HCT116 (cell line): Measurements from ENCODE around the gene PRKRIP1. TPM values are rescaled to one million over a fixed set of nuclear protein-coding genes. Genes with fewer than 3 reads are reported as not detected.

Experiments used
- ATAC-seq: fragments of 200-7000 bp; cut with Tn5 transposase; 2 replicates; pipeline ENCODE4 v1.9.1; 2020; ENCODE audit warnings: mild to moderate bottlenecking, moderate library complexity
- BruUV-seq: library from RNA; stranded (reverse); fragments of 400-500 nt; replicated peaks from 2 replicates; lab custom pipeline; 2021; lab: Mats Ljungman, UMichigan
- CTCF ChIA-PET: fragments of 300-600 bp; sonication (Branson Sonifier 250); formaldehyde crosslinking; loops from one replicate; lab custom pipeline; 2021; ENCODE audit warnings: antibody characterized with exemption; lab: Charles Lee
- POLR2A ChIA-PET: fragments of 300-600, 350-600 bp; sonication (Branson Sonifier 250); formaldehyde crosslinking; loops from one replicate; lab custom pipeline; 2021; ENCODE audit warnings: antibody characterized with exemption; lab: Charles Lee
- RAD21 ChIA-PET, 2 experiments: fragments of 300-600 bp; sonication (Branson Sonifier 250); formaldehyde crosslinking; loops; one replicate each; lab custom pipeline; 2023; ENCODE audit warnings: low total read pairs in 2 of 2; ENCODE audit not compliant: uncharacterized antibody in 2 of 2, unreplicated experiment in 2 of 2, low non-redundant PET in 1 of 2; lab: Charles Lee
- DNase-seq: peaks from one replicate; pipeline ENCODE4 v3.0.0-alpha.2; 2010; ENCODE audit warnings: low read depth, low spot score
- H2AFZ ChIP-seq: fragments of 200-600 bp; shearing (Covaris generic), sonication (generic); 2 replicates; pipeline ENCODE4 v1.6.1; 2017; ENCODE audit warnings: low read depth, mixed run types, mixed read lengths, antibody characterized with exemption, low read length; ENCODE audit not compliant: poor library complexity, severe bottlenecking
- H3K27ac ChIP-seq: 2 replicates; pipeline ENCODE4 v1.5.1; 2012; ENCODE audit warnings: low read depth, low read length
- H3K27me3 ChIP-seq: fragments of 200-600 bp; sonication (generic); 2 replicates; pipeline ENCODE4 v1.6.1; 2016; ENCODE audit warnings: mixed run types, low read length, mixed read lengths; ENCODE audit not compliant: insufficient read depth
- H3K36me3 ChIP-seq, 2 experiments: fragments of 200-500 bp in 1 of 2; fragments of 200-600 bp in 1 of 2; sonication (Bioruptor generic) in 1 of 2; sonication (generic) in 1 of 2; 2 replicates each; pipeline versions ENCODE4 v1.5.1 to v1.6.1; 2014 to 2016; ENCODE audit warnings: low read length in 2 of 2, inconsistent platforms in 1 of 2, mixed read lengths in 1 of 2, mixed run types in 1 of 2; ENCODE audit not compliant: insufficient read depth in 2 of 2, control insufficient read depth in 1 of 2
- H3K4me1 ChIP-seq, 2 experiments: fragments of 200-600 bp in 1 of 2; sonication (generic) in 1 of 2; 2 replicates each; pipeline versions ENCODE4 v1.5.1 to v1.6.1; 2012 to 2017; ENCODE audit warnings: low read length in 2 of 2, inconsistent platforms in 1 of 2, mild to moderate bottlenecking in 1 of 2, mixed read lengths in 1 of 2, mixed run types in 1 of 2, moderate library complexity in 1 of 2; ENCODE audit not compliant: insufficient read depth in 2 of 2, control insufficient read depth in 1 of 2
- H3K4me2 ChIP-seq: fragments of 200-600 bp; sonication (generic); 2 replicates; pipeline ENCODE4 v1.6.1; 2017; ENCODE audit warnings: mixed run types, low read length, mixed read lengths
- H3K4me3 ChIP-seq, 2 experiments: fragments of 200-600 bp in 1 of 2; sonication (generic) in 1 of 2; replicated peaks in 1 of 2; 2 replicates each; pipeline ENCODE4 v1.5.1; 2011 to 2016; ENCODE audit warnings: low read length in 2 of 2, control low read depth in 1 of 2, low read depth in 1 of 2, mild to moderate bottlenecking in 1 of 2, mixed read lengths in 1 of 2, mixed run types in 1 of 2
- H3K79me2 ChIP-seq: fragments of 200-600 bp; sonication (generic); 2 replicates; pipeline ENCODE4 v1.6.1; 2017; ENCODE audit warnings: mild to moderate bottlenecking, mixed run types, low read length, moderate library complexity, mixed read lengths; ENCODE audit not compliant: insufficient read depth
- H3K9ac ChIP-seq: fragments of 200-600 bp; sonication (generic); 2 replicates; pipeline ENCODE4 v1.6.1; 2016; ENCODE audit warnings: low read length, mixed read lengths
- H3K9me2 ChIP-seq: fragments of 200-600 bp; sonication (generic), shearing (Covaris generic); 2 replicates; pipeline ENCODE4 v1.6.1; 2017; ENCODE audit warnings: mixed run types, mild to moderate bottlenecking, moderate library complexity; ENCODE audit not compliant: insufficient read depth
- H3K9me3 ChIP-seq, 2 experiments: fragments of 200-500 bp in 1 of 2; fragments of 200-600 bp in 1 of 2; sonication (Bioruptor generic) in 1 of 2; sonication (generic) in 1 of 2; 2 replicates each; pipeline ENCODE4 v1.6.1; 2014 to 2017; ENCODE audit warnings: low read length in 2 of 2, mixed read lengths in 2 of 2, inconsistent platforms in 1 of 2, low read depth in 1 of 2, mild to moderate bottlenecking in 1 of 2, mixed run types in 1 of 2, moderate library complexity in 1 of 2; ENCODE audit not compliant: control insufficient read depth in 1 of 2, insufficient read depth in 1 of 2
- H4K20me1 ChIP-seq: fragments of 200-600 bp; sonication (generic), shearing (Covaris generic); 2 replicates; pipeline ENCODE4 v1.6.1; 2017; ENCODE audit warnings: mixed run types, mild to moderate bottlenecking, moderate library complexity; ENCODE audit not compliant: insufficient read depth
- CEBPB ChIP-seq: IDR thresholded peaks from 2 replicates; pipeline ENCODE4 v1.6.1; 2012; ENCODE audit warnings: low read depth
- EGR1 ChIP-seq: IDR thresholded peaks from 2 replicates; pipeline ENCODE4 v1.6.1; 2012; ENCODE audit warnings: low read depth
- EZH2phosphoT487 ChIP-seq: fragments of 200-600 bp; IDR thresholded peaks from 2 replicates; pipeline ENCODE4 v1.6.1; 2018; ENCODE audit warnings: antibody characterized with exemption, borderline replicate concordance
- MAX ChIP-seq: IDR thresholded peaks from 2 replicates; pipeline ENCODE4 v1.6.1; 2012
- POLR2AphosphoS5 ChIP-seq: IDR thresholded peaks from 2 replicates; pipeline ENCODE4 v1.6.1; 2011; ENCODE audit warnings: mild to moderate bottlenecking, low read depth, low read length, moderate library complexity
- REST ChIP-seq: IDR thresholded peaks from 2 replicates; pipeline ENCODE4 v1.6.1; 2012; ENCODE audit warnings: low read depth
- ZNF274 ChIP-seq: fragments of 200-500 bp; sonication (Bioruptor generic); IDR thresholded peaks from 2 replicates; pipeline ENCODE4 v1.6.1; 2014; ENCODE audit warnings: mild to moderate bottlenecking, low read depth, low read length, inconsistent platforms
- intact Hi-C: fragments of 100-400 bp; cut with micrococcal nuclease; formaldehyde crosslinking; loops from 2 replicates; pipeline ENCODE4 v1.10.0; 2022
- total RNA-seq: library from RNA; stranded (reverse); gene quantifications from one replicate; pipeline ENCODE4 v1.2.1, GENCODE V29; 2021; ENCODE audit not compliant: unreplicated experiment

Gene PRKRIP1
- total RNA-seq, 1 experiment from 2014 or later = 23.0 TPM

- no peak for TF ChIP-seq EGR1
These were observed 2.7 kb upstream of the PRKRIP1 start (continued) for GRCh38 chr7:102393467-102393866.

GRCh38 chr7:102395592-102395872, 631 bp upstream of the PRKRIP1 start:
- peak overlapping the region; percentile 77 for H3K4me2 ChIP-seq
- H3K4me1 ChIP-seq = peaks cover 24 to 30% of the 10 kb centered on the region in 2 experiments
- peaks cover 26% of the 10 kb centered on the region for H3K79me2 ChIP-seq
- peak overlapping the region; percentile 41 for H3K27ac ChIP-seq
- no peak overlapping the region for H2AFZ ChIP-seq
- ChIA-PET POLR2A (no interaction called here), RAD21 (no interaction called here), CTCF (interaction anchor here (1.0 to 1.5 kb wide), 2 partner anchors 9 to 116 kb away, joined by 3 to 5 read pairs; no protein-coding TSS in a partner anchor)
- ATAC-seq = no peak
- no peak for DNase-seq
- H4K20me1 ChIP-seq = no peaks in the 10 kb centered on the region
- intact Hi-C loops = no loop called here
- peak overlapping the region; percentile 100 for H3K4me3 ChIP-seq
- no peaks in the 10 kb centered on the region for H3K27me3 ChIP-seq
- peaks cover 17% of the 10 kb centered on the region in 2 experiments; a peak in 3 of 4 replicates for H3K36me3 ChIP-seq
- no peaks in the 10 kb centered on the region for H3K9me2 ChIP-seq
- TF ChIP-seq CEBPB = no peak
- TF ChIP-seq MAX = no peak
- no peak for TF ChIP-seq ZNF274
- no peak for TF ChIP-seq REST
- TF ChIP-seq POLR2AphosphoS5 = no peak
- no peak for TF ChIP-seq EGR1
- TF ChIP-seq EZH2phosphoT487 = no peak
- no peaks in the 10 kb centered on the region for H3K9me3 ChIP-seq
- peak overlapping the region; percentile 96 for H3K9ac ChIP-seq
- no TSS peak for BruUV-seq
